NB4 (cell line): ENCODE results near the gene ELMOD1.

Experiments used
- DNase-seq: peaks from one replicate; pipeline ENCODE4 v3.0.0; 2010; ENCODE audit warnings: low read depth
- H3K4me3 ChIP-seq: one replicate; pipeline ENCODE4 v1.5.1; 2011; ENCODE audit warnings: mild to moderate bottlenecking, low read depth, low read length, moderate library complexity
- CTCF ChIP-seq: IDR thresholded peaks from one replicate; pipeline ENCODE4 v1.5.1; 2012; ENCODE audit warnings: low read depth, low read length
- MAX ChIP-seq: IDR thresholded peaks from 2 replicates; pipeline ENCODE4 v1.6.1; 2011; ENCODE audit warnings: low read depth, low read length
- MYC ChIP-seq: IDR thresholded peaks from 2 replicates; pipeline ENCODE4 v1.6.1; 2011; ENCODE audit warnings: low read depth, low read length
- POLR2A ChIP-seq: IDR thresholded peaks from 2 replicates; pipeline ENCODE4 v1.6.1; 2011; ENCODE audit warnings: mild to moderate bottlenecking; ENCODE audit not compliant: insufficient read length; ENCODE audit errors: extremely low read depth

ELMOD1 gene

DNA sequence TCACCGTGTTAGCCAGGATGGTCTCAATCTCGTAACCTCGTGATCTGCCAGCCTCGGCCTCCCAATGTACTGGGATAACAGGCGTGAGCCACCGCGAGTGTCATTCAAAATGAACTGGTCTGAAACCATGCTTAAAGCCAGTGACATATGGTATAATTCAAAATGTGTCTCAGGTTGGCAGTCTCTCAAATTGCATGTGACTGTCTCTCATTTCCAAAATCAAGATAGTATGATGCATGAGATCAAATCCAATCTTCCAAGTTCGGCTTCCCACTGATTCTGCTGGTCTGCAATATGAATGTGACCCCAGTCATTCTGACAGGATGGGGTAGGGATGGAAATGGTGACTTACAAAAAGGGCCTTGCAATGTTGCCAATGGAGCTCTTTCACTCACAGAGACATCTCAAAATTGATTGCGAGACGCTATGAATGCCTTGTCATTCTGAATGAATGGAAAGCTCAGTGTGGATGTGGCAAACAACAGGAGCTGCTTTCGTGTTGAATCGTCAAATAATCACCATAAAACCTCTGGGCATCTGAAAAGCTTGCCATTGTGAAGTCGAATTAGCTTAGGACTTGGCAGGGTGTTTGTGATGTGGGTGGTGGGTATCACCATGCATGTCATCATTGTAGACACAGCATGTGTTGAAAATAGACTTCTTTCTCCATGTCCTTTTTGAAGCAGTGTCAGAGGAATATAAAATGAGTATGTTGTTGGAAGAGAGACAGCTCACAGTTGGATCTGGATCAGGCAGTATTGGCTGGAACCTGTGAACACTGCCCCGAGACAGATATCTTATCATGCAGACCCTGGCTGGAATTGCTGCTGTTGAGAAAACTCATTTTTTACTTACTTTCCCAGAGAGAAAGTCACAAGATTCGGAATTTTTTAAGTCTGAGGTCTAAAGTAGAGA, 108.7 kb downstream of the ELMOD1 start:
- H3K4me3 ChIP-seq, result no peak overlapping the region
- DNase-seq, result no peak
- TF ChIP-seq MYC (no peak), MAX (no peak), CTCF (no peak), POLR2A (no peak)

DNA sequence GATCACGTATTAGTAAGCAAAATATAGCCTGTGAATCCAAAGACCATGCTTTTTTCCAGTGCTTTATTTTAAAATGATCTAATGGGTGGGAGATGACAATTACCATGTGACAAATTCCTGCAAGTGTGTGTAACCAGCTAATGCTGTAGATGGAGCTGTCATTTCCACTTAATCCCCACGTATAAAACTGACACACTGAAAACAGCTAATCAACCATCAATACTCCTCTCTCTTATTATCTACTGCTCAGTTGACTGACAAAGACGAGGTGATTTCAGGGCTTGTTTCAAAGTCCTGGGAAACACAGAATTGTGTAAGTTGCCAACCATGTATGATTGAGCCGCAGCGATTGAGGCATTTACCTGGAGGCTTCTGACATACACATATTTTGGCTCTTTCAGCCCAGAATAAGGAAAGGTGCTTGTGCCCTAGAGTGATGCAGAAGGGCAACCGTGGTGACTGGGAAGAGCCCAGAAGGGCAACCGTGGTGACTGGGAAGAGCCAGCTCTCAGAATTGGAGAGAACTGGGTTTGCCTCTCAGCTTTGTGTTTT, 111.2 kb downstream of the ELMOD1 start:
- DNase-seq, result no peak
- no peak for TF ChIP-seq POLR2A
- TF ChIP-seq CTCF, result no peak
- no peak for TF ChIP-seq MYC
- no peak overlapping the region for H3K4me3 ChIP-seq

GRCh38 chr11:107702723-107703122, 111.8 kb downstream of the ELMOD1 start:
- no peak for DNase-seq
- TF ChIP-seq POLR2A (no peak), MYC (no peak), MAX (no peak), CTCF (no peak)
- no peak overlapping the region for H3K4me3 ChIP-seq

GRCh38 chr11:107704451-107704850, 113.5 kb downstream of the ELMOD1 start:
- H3K4me3 ChIP-seq, result no peak overlapping the region
- TF ChIP-seq MAX (no peak), CTCF (no peak), MYC (no peak), POLR2A (no peak)
- DNase-seq, result no peak

GRCh38 chr11:107705027-107705426, 114.1 kb downstream of the ELMOD1 start:
- TF ChIP-seq POLR2A (no peak), CTCF (no peak), MAX (no peak), MYC (no peak)
- H3K4me3 ChIP-seq, result no peak overlapping the region
- peak; percentile 7 for DNase-seq
